ENCODE measurements around the gene HDLBP. TPM values are rescaled to one million over a fixed set of nuclear protein-coding genes. Genes with fewer than 3 reads are reported as not detected.

The HDLBP gene, protein sequence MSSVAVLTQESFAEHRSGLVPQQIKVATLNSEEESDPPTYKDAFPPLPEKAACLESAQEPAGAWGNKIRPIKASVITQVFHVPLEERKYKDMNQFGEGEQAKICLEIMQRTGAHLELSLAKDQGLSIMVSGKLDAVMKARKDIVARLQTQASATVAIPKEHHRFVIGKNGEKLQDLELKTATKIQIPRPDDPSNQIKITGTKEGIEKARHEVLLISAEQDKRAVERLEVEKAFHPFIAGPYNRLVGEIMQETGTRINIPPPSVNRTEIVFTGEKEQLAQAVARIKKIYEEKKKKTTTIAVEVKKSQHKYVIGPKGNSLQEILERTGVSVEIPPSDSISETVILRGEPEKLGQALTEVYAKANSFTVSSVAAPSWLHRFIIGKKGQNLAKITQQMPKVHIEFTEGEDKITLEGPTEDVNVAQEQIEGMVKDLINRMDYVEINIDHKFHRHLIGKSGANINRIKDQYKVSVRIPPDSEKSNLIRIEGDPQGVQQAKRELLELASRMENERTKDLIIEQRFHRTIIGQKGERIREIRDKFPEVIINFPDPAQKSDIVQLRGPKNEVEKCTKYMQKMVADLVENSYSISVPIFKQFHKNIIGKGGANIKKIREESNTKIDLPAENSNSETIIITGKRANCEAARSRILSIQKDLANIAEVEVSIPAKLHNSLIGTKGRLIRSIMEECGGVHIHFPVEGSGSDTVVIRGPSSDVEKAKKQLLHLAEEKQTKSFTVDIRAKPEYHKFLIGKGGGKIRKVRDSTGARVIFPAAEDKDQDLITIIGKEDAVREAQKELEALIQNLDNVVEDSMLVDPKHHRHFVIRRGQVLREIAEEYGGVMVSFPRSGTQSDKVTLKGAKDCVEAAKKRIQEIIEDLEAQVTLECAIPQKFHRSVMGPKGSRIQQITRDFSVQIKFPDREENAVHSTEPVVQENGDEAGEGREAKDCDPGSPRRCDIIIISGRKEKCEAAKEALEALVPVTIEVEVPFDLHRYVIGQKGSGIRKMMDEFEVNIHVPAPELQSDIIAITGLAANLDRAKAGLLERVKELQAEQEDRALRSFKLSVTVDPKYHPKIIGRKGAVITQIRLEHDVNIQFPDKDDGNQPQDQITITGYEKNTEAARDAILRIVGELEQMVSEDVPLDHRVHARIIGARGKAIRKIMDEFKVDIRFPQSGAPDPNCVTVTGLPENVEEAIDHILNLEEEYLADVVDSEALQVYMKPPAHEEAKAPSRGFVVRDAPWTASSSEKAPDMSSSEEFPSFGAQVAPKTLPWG (N-terminal part only)
- 420 TPM for total RNA-seq
- long read RNA-seq, full-length matches to known transcripts: 354 of 605 reads
- long read RNA-seq, partial matches to known transcripts: 179 of 605 reads
- long read RNA-seq, other reads (novel, unspliced or antisense): 72 of 605 reads

DNA sequence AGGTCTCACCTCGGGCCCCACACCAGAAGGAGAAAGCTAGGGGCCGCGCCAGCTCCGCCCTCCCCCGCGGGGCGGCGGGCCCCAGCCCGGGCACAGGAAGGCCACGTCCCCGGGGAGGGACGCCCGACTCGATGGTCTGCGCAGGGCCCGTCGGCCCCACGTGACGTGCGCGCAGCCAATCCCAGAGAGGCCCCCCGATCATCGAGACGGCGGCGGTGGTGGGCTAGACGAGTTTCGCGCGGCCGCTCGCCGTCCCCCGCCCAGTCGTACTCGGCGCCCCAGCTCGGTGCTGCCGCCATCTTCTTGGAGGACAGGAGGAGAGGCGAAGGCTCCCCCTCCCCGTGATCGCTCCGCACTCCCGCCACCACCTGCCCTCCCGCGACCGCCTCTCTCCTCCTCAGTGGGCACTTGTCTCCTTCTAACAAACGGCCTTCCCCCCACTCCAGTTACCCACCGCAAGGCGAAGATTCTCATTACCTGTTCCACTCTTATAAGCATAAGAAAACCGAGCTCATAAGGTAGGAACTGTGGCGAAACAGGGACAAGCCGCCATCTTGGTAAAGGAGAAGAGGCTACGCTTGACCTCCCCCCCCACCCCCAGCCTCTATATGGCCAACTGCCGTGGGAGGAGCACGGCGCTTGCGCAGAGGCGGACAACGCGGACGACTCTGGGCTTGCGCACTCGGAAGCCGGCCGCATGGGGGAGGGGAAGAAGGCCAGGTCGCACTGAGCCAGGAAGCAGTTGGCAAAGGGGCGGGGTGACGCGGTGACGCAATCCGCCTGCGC, at the start of gene HDLBP:
Gene HDLBP (minus strand): TSS at position 580 of the 786 bp plus-strand sequence. CDS start 48,803 bp downstream, outside the sequence.
- peak; percentile 91 for ATAC-seq
- DNase-seq: peak; percentile 100
- intact Hi-C loops (cut with micrococcal nuclease): loop anchor here (5.0 kb wide), 1 partner anchor 37 kb away; no protein-coding TSS in a partner anchor

DNA sequence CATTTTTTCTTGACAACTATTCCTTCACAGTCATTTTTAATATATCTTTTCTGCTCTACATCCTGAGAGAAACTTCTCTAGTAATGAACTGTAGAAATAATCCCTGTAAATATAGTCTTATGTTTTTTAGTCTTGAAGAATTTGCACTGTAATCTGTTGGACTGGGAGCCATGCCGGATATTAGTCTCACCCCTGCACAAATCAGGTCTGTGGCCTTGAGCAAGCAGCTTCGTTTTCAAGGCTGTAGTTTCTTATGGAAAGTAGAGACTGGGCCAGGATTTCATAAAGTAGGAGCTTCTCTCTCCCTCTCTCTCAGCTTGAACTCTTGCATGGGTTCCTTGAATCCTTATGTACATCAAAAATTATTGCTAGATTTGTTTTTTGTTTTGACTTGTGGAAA, 49.3 kb upstream of the HDLBP start:
- ATAC-seq (no peak), DNase-seq (no peak)
- intact Hi-C loops (cut with micrococcal nuclease): no loop called here

DNA sequence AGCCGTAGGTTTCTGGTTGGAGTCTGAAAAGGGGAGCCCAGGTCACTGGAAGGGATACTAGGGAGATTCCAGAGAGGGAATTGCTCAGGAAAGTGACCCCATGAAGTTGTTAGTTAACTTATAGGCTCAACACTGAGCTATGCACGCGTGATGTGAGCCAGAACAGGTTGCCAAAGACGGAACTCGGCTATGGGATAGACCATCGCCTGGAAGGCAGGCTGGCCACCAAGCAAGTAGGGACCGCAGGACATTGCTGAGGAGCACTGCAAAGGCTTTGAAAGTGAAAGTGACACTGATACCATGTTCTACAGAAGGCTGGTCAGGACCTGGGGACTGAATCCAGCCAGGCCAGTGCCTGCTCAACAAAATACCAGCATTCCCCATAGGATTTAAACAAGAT, 48.0 kb upstream of the HDLBP start:
- intact Hi-C loops (cut with micrococcal nuclease): no loop called here
- DNase-seq (no peak), ATAC-seq (peak; percentile 47)

DNA sequence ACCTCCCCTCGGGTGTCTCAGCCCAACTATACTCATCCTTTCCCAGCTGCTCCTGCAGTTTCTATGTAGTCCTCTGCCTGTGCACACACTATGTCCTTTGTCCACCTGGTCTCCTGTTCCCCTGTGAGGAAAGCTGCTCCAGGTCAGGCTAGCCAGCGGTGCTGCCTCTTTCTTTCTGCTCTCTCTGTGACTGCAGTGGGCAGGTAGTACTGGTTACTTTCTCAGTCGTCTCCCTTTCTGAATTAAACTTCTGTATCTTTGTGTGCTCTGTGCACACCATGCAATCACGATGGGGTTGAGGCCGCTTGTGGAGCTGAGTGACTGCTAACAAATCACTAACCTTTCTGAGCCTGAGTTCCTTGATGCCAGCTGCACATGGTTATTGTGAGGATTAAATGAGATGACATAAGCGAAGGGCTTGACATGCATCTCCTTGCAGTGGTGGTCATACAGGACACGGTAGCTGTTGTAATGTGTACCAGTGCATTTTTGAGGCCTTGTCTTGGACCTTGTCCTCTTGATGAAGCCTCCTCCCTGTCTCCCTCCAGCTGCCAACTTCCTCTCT, 44.1 kb upstream of the HDLBP start:
- ATAC-seq (no peak), DNase-seq (no peak)
- intact Hi-C loops (cut with micrococcal nuclease): no loop called here

DNA sequence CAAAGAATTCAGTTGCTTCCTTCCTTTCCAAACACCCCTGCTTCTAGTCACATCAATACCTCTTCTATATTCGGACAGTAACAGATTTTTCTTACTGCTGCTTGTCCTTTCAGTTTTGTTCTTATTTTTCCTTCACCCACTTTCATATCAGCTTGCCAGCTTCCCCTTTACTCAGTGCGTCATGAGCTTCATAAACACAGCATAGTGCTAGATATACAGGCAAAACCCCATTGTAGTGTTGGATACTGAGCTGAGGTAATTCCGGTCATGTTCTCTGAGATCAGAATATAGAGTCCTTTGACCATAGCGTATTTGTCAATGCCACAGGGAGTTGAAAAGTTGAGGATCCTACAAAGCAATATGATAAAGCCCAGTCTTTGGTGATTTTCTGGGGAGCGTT, 43.0 kb upstream of the HDLBP start:
- intact Hi-C loops (cut with micrococcal nuclease): no loop called here
- ATAC-seq (no peak), DNase-seq (no peak)

DNA sequence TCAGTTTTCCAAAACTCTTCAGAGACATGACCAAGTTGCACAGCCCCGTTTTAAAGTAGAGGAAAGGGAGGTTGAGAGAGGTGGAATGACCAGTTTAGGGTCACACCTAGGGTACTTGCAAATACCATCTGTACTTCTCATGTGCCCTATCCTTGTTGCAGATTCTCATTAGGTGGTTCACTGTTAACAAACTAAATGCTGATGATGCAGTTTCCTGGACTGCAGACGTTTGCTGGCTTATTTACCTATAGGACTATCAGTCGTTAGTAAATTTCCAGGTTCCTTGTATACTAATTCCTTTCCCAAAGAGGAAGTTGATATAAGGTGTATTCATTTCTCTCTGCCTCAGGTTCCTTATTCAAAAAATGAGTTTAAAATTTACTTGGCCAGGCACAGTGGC, 42.1 kb upstream of the HDLBP start:
- DNase-seq (no peak), ATAC-seq (no peak)
- intact Hi-C loops (cut with micrococcal nuclease): no loop called here

DNA sequence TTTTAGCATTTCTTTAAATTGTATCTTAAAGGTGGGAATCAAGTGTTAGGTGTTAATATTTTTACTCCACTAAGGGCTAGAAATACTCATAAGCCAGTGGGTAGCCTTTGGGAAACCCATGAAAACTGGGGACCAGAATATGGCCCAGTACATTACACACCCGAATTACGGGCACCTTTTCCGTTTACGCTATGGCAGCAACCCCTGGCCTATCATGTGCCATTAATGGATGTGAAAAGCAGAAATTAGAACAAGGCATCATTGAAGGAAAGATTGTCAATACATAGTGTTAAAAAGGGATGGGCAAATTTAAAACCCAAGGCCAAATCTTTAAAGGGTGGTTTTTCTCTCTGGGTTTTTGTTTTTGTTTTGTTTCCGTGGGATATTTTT, 41.4 kb upstream of the HDLBP start:
- intact Hi-C loops (cut with micrococcal nuclease): no loop called here
- DNase-seq (no peak), ATAC-seq (no peak)

DNA sequence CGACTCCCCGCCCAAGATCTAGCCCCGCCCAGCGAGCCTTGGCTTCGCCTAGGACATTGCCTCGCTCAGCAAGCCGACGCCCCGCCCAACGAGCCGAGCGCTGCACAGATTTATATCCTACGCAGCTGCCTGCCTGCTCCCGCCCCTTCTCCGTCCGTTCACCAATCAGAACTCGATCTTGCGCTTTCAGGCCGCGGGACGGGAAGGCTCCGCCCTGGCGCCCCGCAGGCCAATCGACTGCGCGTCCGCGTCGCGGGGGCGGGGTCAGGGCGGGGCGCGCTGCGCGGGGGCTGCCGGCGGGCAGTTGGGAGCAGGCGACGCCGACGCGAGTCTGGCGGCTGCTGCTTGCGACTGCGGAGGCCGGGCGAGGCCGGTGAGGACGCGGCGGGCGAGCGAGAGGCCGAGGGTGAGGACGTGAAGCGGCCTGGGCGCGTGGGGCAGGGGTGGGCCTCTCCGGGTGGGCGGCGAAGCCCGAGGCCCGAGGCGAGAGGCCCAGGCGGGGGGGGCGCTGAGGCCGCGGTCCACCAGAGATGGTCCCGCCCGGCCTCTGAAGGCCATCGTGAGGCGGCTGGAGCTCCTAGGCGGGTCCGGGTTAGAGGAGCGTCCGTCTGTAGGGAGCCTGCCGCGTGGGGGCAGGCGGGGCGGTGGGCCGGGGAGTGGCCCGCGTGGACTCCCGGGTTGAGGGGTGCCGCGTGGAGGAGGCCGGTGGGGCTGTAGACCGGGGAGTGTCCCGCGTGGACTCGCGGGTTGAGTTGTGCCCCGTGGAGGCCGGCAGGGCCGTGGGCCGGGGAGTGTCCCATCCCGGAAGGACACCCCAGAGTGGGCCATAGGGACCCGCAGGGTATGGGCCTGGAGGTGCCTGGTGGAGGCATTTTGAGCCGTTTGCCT, 40.8 kb upstream of the HDLBP start, which contains the start of gene FARP2:
Gene FARP2 (plus strand): TSS at position 303 of the 888 bp plus-strand sequence. CDS start 16,823 bp downstream, outside the sequence.
- intact Hi-C loops (cut with micrococcal nuclease): no loop called here
- peak; percentile 92 for ATAC-seq
- DNase-seq: peak; percentile 100

DNA sequence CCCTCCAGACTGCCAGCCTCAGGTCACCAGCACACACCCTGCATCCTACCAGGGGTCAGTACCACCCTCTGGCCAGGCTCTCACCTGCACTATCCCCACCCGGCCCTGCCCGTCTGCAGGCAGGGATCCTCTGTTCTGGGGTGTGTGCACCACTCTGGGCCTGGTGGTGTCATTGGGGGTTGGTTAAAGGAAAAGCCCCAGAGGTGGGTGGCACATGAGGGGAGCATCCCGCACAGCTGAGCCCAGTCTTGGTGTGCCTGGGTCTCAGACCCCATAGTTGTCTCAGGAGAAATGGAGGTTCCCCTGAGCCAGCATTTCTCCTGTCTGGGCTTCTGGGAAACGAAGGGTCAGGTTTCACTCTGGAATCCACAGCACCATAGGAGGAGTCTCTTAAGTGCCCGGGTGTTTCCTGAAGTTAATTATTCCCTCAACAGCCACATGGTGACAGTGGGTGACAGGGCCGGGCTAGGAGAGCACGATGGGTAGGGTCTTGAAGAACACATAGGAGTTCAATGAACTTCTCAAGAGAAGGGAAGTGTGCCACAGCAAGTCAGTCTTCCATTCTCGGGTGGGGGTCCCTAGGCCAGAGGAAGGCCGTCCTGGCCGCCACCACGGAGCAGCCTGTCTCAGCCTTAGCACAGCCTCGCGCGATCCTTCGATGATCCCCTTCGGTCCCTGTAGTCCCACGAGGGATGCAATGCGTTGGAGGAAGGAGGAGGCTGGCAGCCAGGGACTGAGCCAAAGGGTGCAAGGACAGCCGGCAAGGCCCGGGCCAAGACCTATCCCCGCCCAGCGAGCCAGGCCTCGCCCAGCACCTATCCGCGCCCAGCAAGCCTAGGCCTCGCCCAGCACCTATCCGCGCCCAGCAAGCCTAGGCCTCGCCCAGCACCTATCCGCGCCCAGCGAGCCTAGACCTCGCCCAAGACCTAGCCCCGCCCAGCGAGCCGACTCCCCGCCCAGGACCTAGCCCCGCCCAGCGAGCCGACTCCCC, 39.5 kb upstream of the HDLBP start:
- peak; percentile 65 for ATAC-seq
- intact Hi-C loops (cut with micrococcal nuclease): loop anchor here (5.0 kb wide), 1 partner anchor 38 kb away; the partner anchor contains the start of genes HDLBP and SEPTIN2

DNA sequence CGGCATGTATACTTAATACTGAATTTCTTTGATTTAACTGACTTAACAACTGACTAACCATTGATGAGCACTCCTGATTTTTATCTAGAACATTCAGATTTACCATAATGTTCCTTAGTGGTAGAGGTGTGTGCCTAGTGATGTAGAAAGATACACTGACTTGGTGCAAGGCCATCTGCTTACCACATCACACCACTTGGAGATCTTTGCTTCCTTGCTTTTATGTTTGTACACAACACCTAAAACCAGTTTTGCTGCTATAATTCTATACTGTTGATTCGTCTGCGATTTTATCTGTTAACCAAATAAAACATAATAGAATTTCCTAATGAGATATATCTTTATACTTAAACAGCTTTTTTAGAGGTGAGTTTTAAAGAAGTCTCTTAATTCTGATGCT, 36.8 kb upstream of the HDLBP start:
- intact Hi-C loops (cut with micrococcal nuclease): loop anchor here (5.0 kb wide), 1 partner anchor 35 kb away; the partner anchor contains the start of genes HDLBP and SEPTIN2
- ATAC-seq (no peak), DNase-seq (no peak)

More for the DNA sequence above, 39.5 kb upstream of the HDLBP start:
- DNase-seq: peak; percentile 94

DNA sequence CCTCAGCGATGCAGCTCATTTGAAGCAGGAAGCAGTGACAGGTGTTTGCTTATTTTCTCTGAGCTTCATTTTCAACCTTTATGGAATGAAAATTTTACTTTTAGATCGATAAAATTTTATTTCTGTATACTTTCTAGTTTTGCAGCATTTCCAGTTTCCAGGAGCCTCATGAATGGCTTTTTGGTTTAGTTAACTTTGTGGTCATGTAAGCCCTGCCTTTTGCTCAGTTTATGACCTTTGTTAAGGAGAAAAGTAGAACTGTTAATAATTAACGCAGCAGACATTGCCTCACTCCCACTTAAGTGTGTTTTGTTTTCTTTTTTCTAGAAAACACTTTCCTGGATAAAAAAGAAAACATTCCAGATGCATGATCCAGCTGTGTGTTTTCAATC, 36.2 kb upstream of the HDLBP start:
- intact Hi-C loops (cut with micrococcal nuclease): loop anchor here (5.0 kb wide), 1 partner anchor 34 kb away; the partner anchor contains the start of genes HDLBP and SEPTIN2
- ATAC-seq: no peak
- DNase-seq: no peak

DNA sequence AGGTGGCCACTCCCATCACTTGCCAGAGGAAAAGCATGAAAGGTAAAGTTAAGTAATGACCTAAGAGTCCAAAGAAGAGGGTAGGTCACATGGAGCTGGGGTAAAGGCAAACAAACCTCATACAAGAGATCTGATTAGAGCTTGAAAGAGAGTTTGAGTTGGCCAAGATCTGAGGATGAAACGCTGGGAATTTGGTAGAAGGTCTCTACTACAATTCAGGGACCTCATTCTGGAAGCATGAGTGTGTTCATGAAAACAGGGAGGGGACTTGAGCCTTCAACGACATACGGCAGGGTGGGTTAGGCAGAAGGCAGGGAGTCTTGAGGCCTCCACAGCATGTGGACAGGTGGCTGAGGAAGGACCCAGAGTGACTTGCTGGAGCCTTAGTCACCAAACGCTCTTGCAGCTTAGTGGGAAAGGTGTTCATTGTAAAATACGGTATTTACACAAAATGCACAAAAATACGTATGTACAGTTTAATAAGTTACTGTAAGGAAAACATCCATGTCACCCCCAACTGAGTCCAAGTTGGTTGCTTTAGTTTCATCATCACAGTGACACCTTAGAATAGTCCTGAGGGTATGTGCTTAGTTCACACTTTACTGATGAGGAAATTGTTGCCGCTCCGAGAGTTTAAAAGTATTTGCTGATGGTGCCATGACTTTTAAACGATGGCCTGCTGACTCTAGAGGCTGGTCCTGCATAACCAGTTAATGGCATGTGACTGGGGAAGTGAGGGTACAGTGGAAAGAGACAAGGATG, 35.6 kb upstream of the HDLBP start:
- DNase-seq (no peak), ATAC-seq (no peak)
- intact Hi-C loops (cut with micrococcal nuclease): loop anchor here (5.0 kb wide), 1 partner anchor 34 kb away; the partner anchor contains the start of genes HDLBP and SEPTIN2

DNA sequence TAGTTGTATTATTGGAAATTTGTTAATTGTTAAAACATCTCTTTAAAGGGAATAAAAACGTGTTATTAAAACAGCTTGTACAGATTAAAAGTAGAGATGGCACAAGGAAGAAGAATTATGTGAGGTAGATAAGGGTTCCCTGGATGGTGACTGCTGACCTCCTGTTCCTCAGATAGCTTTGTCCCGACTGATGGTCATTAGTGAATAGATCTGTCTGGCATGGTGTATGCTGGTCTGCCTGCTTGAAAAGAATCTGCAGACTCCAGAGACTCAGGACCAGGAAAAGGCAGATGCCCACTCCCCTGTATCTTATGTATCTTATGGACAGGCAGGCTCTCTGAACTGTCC, 35.0 kb upstream of the HDLBP start:
- DNase-seq (no peak), ATAC-seq (no peak)
- intact Hi-C loops (cut with micrococcal nuclease): loop anchor here (5.0 kb wide), 1 partner anchor 33 kb away; the partner anchor contains the start of genes HDLBP and SEPTIN2

DNA sequence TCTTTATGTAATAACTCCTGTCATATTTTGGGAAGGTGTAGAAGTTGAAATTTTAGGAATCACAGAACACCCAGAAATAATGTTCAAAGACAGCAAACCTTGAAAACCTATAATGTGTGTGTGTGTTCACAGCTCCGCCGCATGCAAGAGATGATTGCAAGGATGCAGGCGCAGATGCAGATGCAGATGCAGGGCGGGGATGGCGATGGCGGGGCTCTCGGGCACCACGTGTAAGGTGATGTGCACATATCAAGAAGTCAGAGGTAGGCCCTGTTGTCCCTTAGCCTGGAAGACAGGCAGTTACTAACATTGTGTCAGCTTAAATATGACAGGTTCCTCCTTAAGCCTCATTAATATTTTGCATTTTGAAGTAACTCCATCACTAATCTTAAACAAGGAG, 34.5 kb upstream of the HDLBP start:
- DNase-seq: no peak
- intact Hi-C loops (cut with micrococcal nuclease): loop anchor here (5.0 kb wide), 1 partner anchor 33 kb away; the partner anchor contains the start of genes HDLBP and SEPTIN2

More for the DNA sequence above, 34.5 kb upstream of the HDLBP start:
- no peak for ATAC-seq
